ENCODE measurements around the gene TLE3. TPM values are rescaled to one million over a fixed set of nuclear protein-coding genes. Genes with fewer than 3 reads are reported as not detected.

TLE3 gene
- total RNA-seq, 2 donors from 2014 or later: 157 to 246 TPM

- Histone ChIP-seq H3K27ac (no peak overlapping the region), H3K4me1 (replicated peaks) (peaks cover 8% of the 10 kb centered on the region), H3K4me3 (no peak overlapping the region), H3K27me3 (replicated peaks; ENCODE audit: insufficient read depth) (no peaks in the 10 kb centered on the region), H3K36me3 (peaks cover 0 to 5% of the 10 kb centered on the region in 2 donors), H3K9me3 (no peaks in the 10 kb centered on the region)
- TF ChIP-seq POLR2A (IDR thresholded peaks at IDR 0.05) (no peak), POLR2AphosphoS5 (IDR thresholded peaks at IDR 0.05) (no peak)
- TF ChIP-seq, protein P1, sequence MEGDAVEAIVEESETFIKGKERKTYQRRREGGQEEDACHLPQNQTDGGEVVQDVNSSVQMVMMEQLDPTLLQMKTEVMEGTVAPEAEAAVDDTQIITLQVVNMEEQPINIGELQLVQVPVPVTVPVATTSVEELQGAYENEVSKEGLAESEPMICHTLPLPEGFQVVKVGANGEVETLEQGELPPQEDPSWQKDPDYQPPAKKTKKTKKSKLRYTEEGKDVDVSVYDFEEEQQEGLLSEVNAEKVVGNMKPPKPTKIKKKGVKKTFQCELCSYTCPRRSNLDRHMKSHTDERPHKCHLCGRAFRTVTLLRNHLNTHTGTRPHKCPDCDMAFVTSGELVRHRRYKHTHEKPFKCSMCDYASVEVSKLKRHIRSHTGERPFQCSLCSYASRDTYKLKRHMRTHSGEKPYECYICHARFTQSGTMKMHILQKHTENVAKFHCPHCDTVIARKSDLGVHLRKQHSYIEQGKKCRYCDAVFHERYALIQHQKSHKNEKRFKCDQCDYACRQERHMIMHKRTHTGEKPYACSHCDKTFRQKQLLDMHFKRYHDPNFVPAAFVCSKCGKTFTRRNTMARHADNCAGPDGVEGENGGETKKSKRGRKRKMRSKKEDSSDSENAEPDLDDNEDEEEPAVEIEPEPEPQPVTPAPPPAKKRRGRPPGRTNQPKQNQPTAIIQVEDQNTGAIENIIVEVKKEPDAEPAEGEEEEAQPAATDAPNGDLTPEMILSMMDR (IDR thresholded peaks at IDR 0.05): no peak
- intact Hi-C loops (cut with DNase I): no loop called here
- no peak for DNase-seq (ENCODE audit: low spot score)
- 64% methylated on average over 1 of the region's 1 CpG for WGBS
These were observed 14.3 kb downstream of the TLE3 start for GRCh38 chr15:70083418-70083817.

DNA sequence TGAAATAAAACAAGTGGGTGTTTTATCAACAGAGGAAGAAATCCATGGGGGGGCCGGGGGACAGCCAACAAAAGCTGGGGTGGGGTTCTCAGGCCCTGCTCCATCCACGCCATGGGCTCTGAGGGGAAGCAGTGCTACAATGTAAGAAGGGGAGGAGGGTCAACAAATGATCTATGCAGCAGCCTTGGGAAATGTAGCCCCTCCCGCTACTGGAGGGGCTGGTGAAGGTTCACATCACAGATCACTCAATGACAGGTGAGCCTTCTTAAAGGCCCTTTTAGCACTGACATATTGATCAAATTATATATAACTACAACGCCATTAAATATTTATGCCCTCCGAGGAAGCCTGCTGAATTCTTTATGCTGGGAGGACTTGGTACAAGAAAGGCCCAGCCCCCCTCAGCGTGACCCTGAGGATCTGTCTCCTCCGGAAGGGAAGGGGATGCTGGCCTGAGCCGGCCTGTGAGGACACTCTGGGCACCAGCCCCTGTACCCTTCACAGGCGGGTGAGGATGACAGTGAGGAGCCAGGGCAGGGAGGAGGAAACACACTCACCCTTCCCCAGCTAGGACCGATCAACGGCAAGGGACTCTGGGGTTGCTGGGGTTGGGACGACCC, 15.3 kb downstream of the TLE3 start:
- Histone ChIP-seq H3K36me3 (peaks cover 0 to 5% of the 10 kb centered on the region in 2 donors), H3K9me3 (no peaks in the 10 kb centered on the region), H3K4me3 (no peak overlapping the region), H3K4me1 (replicated peaks) (peaks cover 7% of the 10 kb centered on the region), H3K27me3 (replicated peaks; ENCODE audit: insufficient read depth) (no peaks in the 10 kb centered on the region), H3K27ac (no peak overlapping the region)
- DNase-seq (ENCODE audit: low spot score): no peak
- intact Hi-C loops (cut with DNase I): no loop called here
- TF ChIP-seq, protein P1 (IDR thresholded peaks at IDR 0.05): no peak
- no peak for TF ChIP-seq POLR2A (IDR thresholded peaks at IDR 0.05)
- TF ChIP-seq POLR2AphosphoS5 (IDR thresholded peaks at IDR 0.05): no peak
- 85% methylated on average over 12 of the region's 12 CpGs for WGBS

DNA sequence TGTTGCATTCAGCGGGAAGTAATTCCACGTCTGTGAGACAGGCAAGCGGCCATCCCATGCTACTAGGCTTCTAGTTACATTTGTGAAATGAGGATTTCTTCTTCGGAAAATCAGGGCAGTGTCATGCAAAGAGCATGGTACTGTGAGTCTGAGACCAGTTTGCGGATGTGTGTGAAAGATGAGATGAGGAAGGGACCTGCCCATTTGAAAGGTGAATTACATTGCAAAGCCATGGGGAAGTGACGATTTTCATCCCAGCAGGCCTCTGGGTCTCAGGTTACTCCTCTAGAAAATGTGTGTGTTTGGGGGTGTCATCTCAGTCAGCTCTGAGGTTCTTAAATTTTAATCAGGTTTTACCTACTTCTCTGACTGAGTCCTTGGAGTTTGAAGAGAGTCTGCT, 16.1 kb downstream of the TLE3 start:
- 79% methylated on average over 6 of the region's 6 CpGs for WGBS
- no peaks in the 10 kb centered on the region for H3K9me3 ChIP-seq
- H3K27ac ChIP-seq: no peak overlapping the region
- H3K4me3 ChIP-seq: no peak overlapping the region
- no peak for DNase-seq (ENCODE audit: low spot score)
- intact Hi-C loops (cut with DNase I): no loop called here
- H3K4me1 ChIP-seq (replicated peaks): peaks cover 7% of the 10 kb centered on the region
- peaks cover 0 to 5% of the 10 kb centered on the region in 2 donors for H3K36me3 ChIP-seq
- TF ChIP-seq, protein P1 (IDR thresholded peaks at IDR 0.05): no peak
- TF ChIP-seq POLR2AphosphoS5 (IDR thresholded peaks at IDR 0.05) (no peak), POLR2A (IDR thresholded peaks at IDR 0.05) (no peak)
- H3K27me3 ChIP-seq (replicated peaks; ENCODE audit: insufficient read depth): no peaks in the 10 kb centered on the region

- H3K36me3 ChIP-seq: peaks cover 5 to 9% of the 10 kb centered on the region in 2 donors
- H3K27ac ChIP-seq: no peak overlapping the region
- TF ChIP-seq POLR2A (IDR thresholded peaks at IDR 0.05) (no peak), POLR2AphosphoS5 (IDR thresholded peaks at IDR 0.05) (no peak)
- TF ChIP-seq, protein P1 (IDR thresholded peaks at IDR 0.05): no peak
- 79% methylated on average over 6 of the region's 6 CpGs for WGBS
- intact Hi-C loops (cut with DNase I): no loop called here
- H3K9me3 ChIP-seq: no peaks in the 10 kb centered on the region
- H3K4me3 ChIP-seq: no peak overlapping the region
- no peak for DNase-seq (ENCODE audit: low spot score)
- peaks cover 7% of the 10 kb centered on the region for H3K4me1 ChIP-seq (replicated peaks)
- no peaks in the 10 kb centered on the region for H3K27me3 ChIP-seq (replicated peaks; ENCODE audit: insufficient read depth)
These were observed 17.4 kb downstream of the TLE3 start for GRCh38 chr15:70080347-70080746.

DNA sequence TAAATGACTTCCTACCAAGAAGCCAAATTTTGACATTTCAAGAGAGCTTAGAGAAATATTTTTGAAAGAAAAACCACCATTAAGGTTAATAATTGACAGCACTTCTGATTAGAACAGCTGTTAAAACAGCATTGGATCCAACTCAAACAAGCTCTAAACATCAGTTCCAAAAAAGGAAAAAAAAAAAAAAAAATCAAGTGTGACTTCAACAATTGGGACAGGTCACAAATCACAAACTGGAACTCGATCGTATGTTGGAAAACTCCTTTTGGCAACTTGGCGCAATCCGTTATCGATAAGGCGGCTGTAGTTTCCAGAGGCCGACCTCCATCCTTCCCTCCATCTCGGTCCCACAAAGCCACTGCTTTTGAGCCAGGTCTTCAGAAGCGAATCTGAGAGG, 17.8 kb downstream of the TLE3 start:
- DNase-seq (ENCODE audit: low spot score): no peak
- 65% methylated on average over 9 of the region's 9 CpGs for WGBS
- peaks cover 7% of the 10 kb centered on the region for H3K4me1 ChIP-seq (replicated peaks)
- no peaks in the 10 kb centered on the region for H3K9me3 ChIP-seq
- H3K4me3 ChIP-seq: no peak overlapping the region
- H3K27me3 ChIP-seq (replicated peaks; ENCODE audit: insufficient read depth): no peaks in the 10 kb centered on the region
- TF ChIP-seq, protein P1 (IDR thresholded peaks at IDR 0.05): no peak
- TF ChIP-seq POLR2A (IDR thresholded peaks at IDR 0.05) (no peak), POLR2AphosphoS5 (IDR thresholded peaks at IDR 0.05) (no peak)
- intact Hi-C loops (cut with DNase I): no loop called here
- H3K27ac ChIP-seq: no peak overlapping the region
- peaks cover 8 to 10% of the 10 kb centered on the region in 2 donors for H3K36me3 ChIP-seq

Data from prostate gland (tissue), 2 donors.